Loucy (cell line): ENCODE data around the gene CETN3.

Experiments
- H2AFZ ChIP-seq: fragments of 200-600 bp; sonication (generic); 2 replicates; pipeline ENCODE4 v1.6.0; 2016; ENCODE audit warnings: antibody characterized with exemption, mild to moderate bottlenecking, low read length, moderate library complexity
- H3F3A ChIP-seq: fragments of 200-600 bp; 2 replicates; pipeline ENCODE4 v1.6.0; 2016; ENCODE audit warnings: antibody characterized with exemption, low read depth, mild to moderate bottlenecking
- H3K27me3 ChIP-seq: fragments of 200-600 bp; sonication (generic); 2 replicates; pipeline ENCODE4 v1.6.1; 2014; ENCODE audit warnings: low read length, mild to moderate bottlenecking; ENCODE audit not compliant: insufficient read depth, poor library complexity, severe bottlenecking
- H3K36me3 ChIP-seq: fragments of 200-600 bp; sonication (generic); 2 replicates; pipeline ENCODE4 v1.6.1; 2016; ENCODE audit warnings: low read length; ENCODE audit not compliant: insufficient read depth
- H3K4me1 ChIP-seq: fragments of 200-600 bp; sonication (generic); 2 replicates; pipeline ENCODE4 v1.5.1; 2014; ENCODE audit warnings: low read length, mild to moderate bottlenecking; ENCODE audit not compliant: insufficient read depth, poor library complexity, severe bottlenecking
- H3K4me2 ChIP-seq: fragments of 200-600 bp; sonication (generic); 2 replicates; pipeline ENCODE4 v1.6.0; 2014; ENCODE audit warnings: antibody characterized with exemption, low read length, low read depth, mild to moderate bottlenecking; ENCODE audit not compliant: poor library complexity, severe bottlenecking
- H3K4me3 ChIP-seq: fragments of 200-600 bp; sonication (generic); 2 replicates; pipeline ENCODE4 v1.5.1; 2014; ENCODE audit warnings: low read length, mild to moderate bottlenecking, mixed read lengths; ENCODE audit not compliant: poor library complexity, severe bottlenecking
- H3K79me2 ChIP-seq: fragments of 200-600 bp; sonication (generic); 2 replicates; pipeline ENCODE4 v1.6.1; 2014; ENCODE audit warnings: low read length; ENCODE audit not compliant: insufficient read depth
- H3K9ac ChIP-seq: fragments of 200-600 bp; sonication (generic); 2 replicates; pipeline ENCODE4 v1.6.0; 2014; ENCODE audit warnings: mild to moderate bottlenecking, low read depth, low read length, moderate library complexity; ENCODE audit not compliant: poor library complexity, severe bottlenecking
- H3K9me2 ChIP-seq: fragments of 200-600 bp; sonication (generic); replicated peaks from 2 replicates; pipeline ENCODE4 v1.6.1; 2016; ENCODE audit warnings: low read depth, low read length, mixed read lengths
- H3K9me3 ChIP-seq: fragments of 200-600 bp; sonication (generic); 2 replicates; pipeline ENCODE4 v1.6.1; 2014; ENCODE audit warnings: mild to moderate bottlenecking, antibody characterized with exemption, low read length, low read depth; ENCODE audit not compliant: insufficient read depth
- H4K20me1 ChIP-seq: fragments of 200-600 bp; sonication (generic); 2 replicates; pipeline ENCODE4 v1.6.0; 2014; ENCODE audit warnings: antibody characterized with exemption, low read length, mild to moderate bottlenecking; ENCODE audit not compliant: insufficient read depth, poor library complexity, severe bottlenecking
- EZH2phosphoT487 ChIP-seq: fragments of 200-600 bp; IDR thresholded peaks from 2 replicates; pipeline ENCODE4 v1.6.1; 2018; ENCODE audit warnings: antibody characterized with exemption, mild to moderate bottlenecking, moderate library complexity, borderline replicate concordance
- TF ChIP-seq, protein P1 (sequence below): fragments of 200-600 bp; sonication (generic); conservative IDR thresholded peaks from 2 replicates; pipeline ENCODE4 v1.5.1; 2014; ENCODE audit warnings: mild to moderate bottlenecking, antibody characterized with exemption, low read length

The CETN3 gene

DNA sequence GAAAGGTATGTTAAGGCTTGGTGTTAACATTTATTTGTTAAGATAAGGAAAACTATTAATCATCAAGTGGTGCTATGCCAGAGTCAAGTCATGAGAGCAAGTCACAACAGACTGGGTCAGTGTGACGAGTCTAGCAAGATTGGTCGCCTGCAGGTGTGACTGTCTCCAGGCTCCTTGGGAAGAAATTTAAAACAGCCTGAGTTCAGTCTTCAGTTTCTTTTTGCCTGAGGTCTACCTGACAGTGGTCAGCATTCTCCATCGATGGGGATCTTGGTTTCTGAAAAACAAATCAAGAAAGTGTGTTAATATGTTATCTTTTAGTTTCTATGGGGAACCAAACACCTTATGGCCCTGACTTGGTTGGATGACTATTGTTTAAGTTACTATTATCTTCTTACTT, 56.3 kb downstream of the CETN3 start:
- Histone ChIP-seq H3K4me1 (no peaks in the 10 kb centered on the region), H3K9ac (no peak overlapping the region), H3K9me3 (no peaks in the 10 kb centered on the region), H4K20me1 (no peaks in the 10 kb centered on the region), H3K27me3 (no peaks in the 10 kb centered on the region), H3K9me2 (no peaks in the 10 kb centered on the region), H3K4me2 (no peak overlapping the region), H3K4me3 (no peak overlapping the region), H3K79me2 (no peaks in the 10 kb centered on the region), H3K36me3 (no peaks in the 10 kb centered on the region), H3F3A (no peaks in the 10 kb centered on the region), H2AFZ (no peak overlapping the region)
- no peak for TF ChIP-seq EZH2phosphoT487
- TF ChIP-seq, protein P1, sequence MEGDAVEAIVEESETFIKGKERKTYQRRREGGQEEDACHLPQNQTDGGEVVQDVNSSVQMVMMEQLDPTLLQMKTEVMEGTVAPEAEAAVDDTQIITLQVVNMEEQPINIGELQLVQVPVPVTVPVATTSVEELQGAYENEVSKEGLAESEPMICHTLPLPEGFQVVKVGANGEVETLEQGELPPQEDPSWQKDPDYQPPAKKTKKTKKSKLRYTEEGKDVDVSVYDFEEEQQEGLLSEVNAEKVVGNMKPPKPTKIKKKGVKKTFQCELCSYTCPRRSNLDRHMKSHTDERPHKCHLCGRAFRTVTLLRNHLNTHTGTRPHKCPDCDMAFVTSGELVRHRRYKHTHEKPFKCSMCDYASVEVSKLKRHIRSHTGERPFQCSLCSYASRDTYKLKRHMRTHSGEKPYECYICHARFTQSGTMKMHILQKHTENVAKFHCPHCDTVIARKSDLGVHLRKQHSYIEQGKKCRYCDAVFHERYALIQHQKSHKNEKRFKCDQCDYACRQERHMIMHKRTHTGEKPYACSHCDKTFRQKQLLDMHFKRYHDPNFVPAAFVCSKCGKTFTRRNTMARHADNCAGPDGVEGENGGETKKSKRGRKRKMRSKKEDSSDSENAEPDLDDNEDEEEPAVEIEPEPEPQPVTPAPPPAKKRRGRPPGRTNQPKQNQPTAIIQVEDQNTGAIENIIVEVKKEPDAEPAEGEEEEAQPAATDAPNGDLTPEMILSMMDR = no peak

DNA sequence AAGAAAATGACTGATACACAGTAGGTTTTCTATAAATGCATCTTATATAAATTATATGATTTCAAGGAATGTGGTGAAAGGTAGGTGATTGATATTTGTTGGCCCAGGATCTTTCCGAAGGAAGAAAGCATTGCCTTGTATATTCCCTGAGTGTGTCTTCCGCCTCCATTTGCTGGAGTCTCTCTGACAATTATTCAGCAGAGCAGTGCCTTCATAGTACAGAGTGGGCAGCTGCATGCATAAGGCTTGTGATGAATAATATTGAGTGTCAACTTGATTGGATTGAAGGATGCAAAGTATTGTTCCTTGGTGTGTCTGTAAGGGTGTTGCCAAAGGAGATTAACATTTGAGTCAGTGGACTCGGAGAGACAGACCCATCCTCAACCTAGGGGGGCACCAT, 58.5 kb downstream of the CETN3 start:
- Histone ChIP-seq H3K9me2 (no peaks in the 10 kb centered on the region), H3F3A (no peaks in the 10 kb centered on the region), H3K4me1 (no peaks in the 10 kb centered on the region), H3K79me2 (no peaks in the 10 kb centered on the region), H3K9me3 (no peaks in the 10 kb centered on the region), H3K9ac (no peak overlapping the region), H3K36me3 (no peaks in the 10 kb centered on the region), H2AFZ (no peak overlapping the region), H3K4me2 (no peak overlapping the region), H3K4me3 (no peak overlapping the region), H3K27me3 (no peaks in the 10 kb centered on the region), H4K20me1 (no peaks in the 10 kb centered on the region)
- TF ChIP-seq, protein P1 = no peak
- no peak for TF ChIP-seq EZH2phosphoT487

DNA sequence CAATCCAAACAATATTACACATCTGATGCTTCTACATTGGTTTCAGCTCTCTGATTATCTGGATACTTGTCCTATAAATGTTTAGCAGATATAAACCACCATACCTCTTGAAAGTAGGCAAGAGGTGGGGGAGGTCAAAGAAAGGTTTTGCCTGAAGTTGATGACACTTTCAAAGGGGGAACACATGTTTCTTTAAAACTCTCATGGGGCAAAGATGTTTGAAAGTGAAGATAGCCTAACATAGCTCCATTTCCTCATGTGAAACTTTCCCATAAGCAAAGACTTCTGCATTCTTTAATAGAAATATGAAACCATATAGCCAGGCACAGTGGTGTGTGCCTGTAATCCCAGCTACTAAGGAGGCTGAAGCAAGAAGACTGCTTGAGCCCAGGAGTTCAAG, 62.1 kb downstream of the CETN3 start:
- H3K79me2 ChIP-seq = no peaks in the 10 kb centered on the region
- TF ChIP-seq, protein P1 = no peak
- TF ChIP-seq EZH2phosphoT487 = no peak
- no peaks in the 10 kb centered on the region for H3K27me3 ChIP-seq
- H3K4me3 ChIP-seq = no peak overlapping the region
- no peak overlapping the region for H3K4me2 ChIP-seq
- H3K9me3 ChIP-seq = no peaks in the 10 kb centered on the region
- no peak overlapping the region for H3K9ac ChIP-seq
- H3K36me3 ChIP-seq = no peaks in the 10 kb centered on the region
- H2AFZ ChIP-seq = no peak overlapping the region
- no peaks in the 10 kb centered on the region for H3K4me1 ChIP-seq
- no peaks in the 10 kb centered on the region for H3K9me2 ChIP-seq
- no peaks in the 10 kb centered on the region for H4K20me1 ChIP-seq
- no peaks in the 10 kb centered on the region for H3F3A ChIP-seq
